HG02981 (cell line): Measurements from ENCODE around the gene PRDM5.

Source experiments
- ATAC-seq: cut with Tn5 transposase; IDR thresholded peaks from one replicate; pipeline ENCODE4 v1.9.1; 2021; ENCODE audit warnings: mild to moderate bottlenecking, moderate library complexity; ENCODE audit not compliant: unreplicated experiment

PRDM5 gene

GRCh38 chr4:120824946-120825345 lies 97.6 kb downstream of the PRDM5 start:
- no peak for ATAC-seq

GRCh38 chr4:120821977-120822376 lies 100.5 kb downstream of the PRDM5 start:
- ATAC-seq = no peak

GRCh38 chr4:120821029-120821428 lies 101.5 kb downstream of the PRDM5 start:
- no peak for ATAC-seq

- no peak for ATAC-seq
Measured at GRCh38 chr4:120819805-120820437, 102.6 kb downstream of the PRDM5 start.

GRCh38 chr4:120816296-120816965 lies 106.1 kb downstream of the PRDM5 start:
- no peak for ATAC-seq

GRCh38 chr4:120815361-120815760 lies 107.2 kb downstream of the PRDM5 start:
- ATAC-seq = no peak

GRCh38 chr4:120814886-120815285 lies 107.6 kb downstream of the PRDM5 start:
- ATAC-seq = no peak

GRCh38 chr4:120812216-120812615 lies 110.3 kb downstream of the PRDM5 start:
- ATAC-seq = no peak

- no peak for ATAC-seq
Measured at GRCh38 chr4:120809518-120809917, 113.0 kb downstream of the PRDM5 start.

GRCh38 chr4:120808475-120809141 lies 113.9 kb downstream of the PRDM5 start:
- no peak for ATAC-seq

GRCh38 chr4:120801137-120801758 lies 121.3 kb downstream of the PRDM5 start:
- no peak for ATAC-seq

GRCh38 chr4:120798570-120798969 lies 124.0 kb downstream of the PRDM5 start:
- no peak for ATAC-seq

GRCh38 chr4:120796271-120796670 lies 126.3 kb downstream of the PRDM5 start:
- no peak for ATAC-seq

GRCh38 chr4:120785202-120785601 lies 137.3 kb downstream of the PRDM5 start:
- ATAC-seq = no peak

GRCh38 chr4:120777459-120777858 lies 145.1 kb downstream of the PRDM5 start:
- ATAC-seq = no peak

GRCh38 chr4:120775431-120775830 lies 147.1 kb downstream of the PRDM5 start:
- no peak for ATAC-seq

- ATAC-seq = no peak
Measured at GRCh38 chr4:120773641-120774040, 148.9 kb downstream of the PRDM5 start.

GRCh38 chr4:120771907-120772306 lies 150.6 kb downstream of the PRDM5 start:
- no peak for ATAC-seq

GRCh38 chr4:120770897-120771296 lies 151.6 kb downstream of the PRDM5 start:
- no peak for ATAC-seq

- ATAC-seq = no peak
Measured at GRCh38 chr4:120769227-120769626, 153.3 kb downstream of the PRDM5 start.

- ATAC-seq = no peak
Measured at GRCh38 chr4:120765260-120765680, 157.3 kb downstream of the PRDM5 start.

- ATAC-seq = no peak
Measured at GRCh38 chr4:120763650-120764049, 158.9 kb downstream of the PRDM5 start.
